Endothelial cell of umbilical vein (primary cell): Measurements from ENCODE around the gene ZFR2. TPM values are rescaled to one million over a fixed set of nuclear protein-coding genes. Genes with fewer than 3 reads are reported as not detected.

Source experiments
- BruUV-seq: library from RNA; stranded (reverse); fragments of 400-500 nt; replicated peaks from 2 replicates; lab custom pipeline; 2021; lab: Mats Ljungman, UMichigan
- CTCF ChIA-PET: fragments of 300-600, 350-600 bp; sonication (Branson Sonifier 250); formaldehyde crosslinking; loops from one replicate; lab custom pipeline; 2021; ENCODE audit warnings: antibody characterized with exemption, inconsistent platforms; lab: Charles Lee
- POLR2A ChIA-PET: fragments of 300-600, 350-600 bp; sonication (Branson Sonifier 250); formaldehyde crosslinking; loops from one replicate; lab custom pipeline; 2021; ENCODE audit warnings: antibody characterized with exemption, inconsistent platforms; lab: Charles Lee
- DNase-seq: peaks from one replicate; pipeline ENCODE4 v3.0.0-alpha.2; 2011; ENCODE audit warnings: low read depth, low spot score
- FAIRE-seq: peaks from 2 replicates; lab custom pipeline; 2011; peaks lifted over from hg19 to GRCh38; lab: Jason Lieb, UNC
- H2AFZ ChIP-seq: 2 replicates; pipeline ENCODE4 v1.6.0; 2012; ENCODE audit warnings: low read depth, low read length, control low read depth, inconsistent platforms
- H3K27ac ChIP-seq: 2 replicates; pipeline ENCODE4 v1.5.1; 2011; ENCODE audit warnings: low read depth, mild to moderate bottlenecking, control low read depth, low read length, moderate library complexity; ENCODE audit not compliant: insufficient read depth
- H3K27me3 ChIP-seq, 2 experiments: 2 replicates each; pipeline versions ENCODE4 v1.6.0 to v1.6.1; 2011; ENCODE audit warnings: low read length in 2 of 2, mixed read lengths in 1 of 2; ENCODE audit not compliant: control insufficient read depth in 2 of 2, insufficient read depth in 2 of 2
- H3K36me3 ChIP-seq, 2 experiments: 2 replicates in 1 of 2; 3 replicates in 1 of 2; pipeline ENCODE4 v1.5.1; 2011; ENCODE audit warnings: low read length in 2 of 2, mild to moderate bottlenecking in 1 of 2, moderate library complexity in 1 of 2; ENCODE audit not compliant: control insufficient read depth in 2 of 2, insufficient read depth in 2 of 2; ENCODE audit errors: extremely low read depth in 1 of 2
- H3K4me1 ChIP-seq: 3 replicates; pipeline ENCODE4 v1.5.1; 2011; ENCODE audit warnings: mild to moderate bottlenecking, low read length; ENCODE audit not compliant: control insufficient read depth, insufficient read depth; ENCODE audit errors: extremely low read depth
- H3K4me2 ChIP-seq: 2 replicates; pipeline ENCODE4 v1.6.1; 2011; ENCODE audit warnings: low read length, control low read depth, mixed read lengths; ENCODE audit not compliant: insufficient read depth
- H3K4me3 ChIP-seq, 3 experiments: fragments of 200-600 bp in 1 of 3; sonication (generic), shearing (Covaris generic) in 1 of 3; replicated peaks in 1 of 3; 2 replicates each; pipeline ENCODE4 v1.5.1; 2011 to 2016; ENCODE audit warnings: control low read depth in 3 of 3, low read length in 3 of 3, mild to moderate bottlenecking in 2 of 3, inconsistent platforms in 1 of 3, low read depth in 1 of 3, moderate library complexity in 1 of 3; ENCODE audit not compliant: insufficient read depth in 1 of 3
- H3K79me2 ChIP-seq: 2 replicates; pipeline ENCODE4 v1.6.0; 2012; ENCODE audit warnings: low read length, inconsistent platforms; ENCODE audit not compliant: control insufficient read depth, insufficient read depth
- H3K9ac ChIP-seq: replicated peaks from 2 replicates; pipeline ENCODE3; 2011; ENCODE audit warnings: low read length, control low read depth; ENCODE audit not compliant: insufficient read depth; ENCODE audit errors: extremely low read depth
- H3K9me1 ChIP-seq: replicated peaks from 3 replicates; pipeline ENCODE4 v1.6.0; 2011; ENCODE audit warnings: mild to moderate bottlenecking, low read length; ENCODE audit not compliant: control insufficient read depth, insufficient read depth; ENCODE audit errors: extremely low read depth
- H3K9me3 ChIP-seq: replicated peaks from 2 replicates; pipeline ENCODE4 v1.5.1; 2012; ENCODE audit warnings: low read length, inconsistent platforms; ENCODE audit not compliant: control insufficient read depth, insufficient read depth
- H4K20me1 ChIP-seq: replicated peaks from 2 replicates; pipeline ENCODE3; 2011; ENCODE audit warnings: mild to moderate bottlenecking, low read length; ENCODE audit not compliant: control insufficient read depth, insufficient read depth; ENCODE audit errors: extremely low read depth
- EZH2 ChIP-seq: IDR thresholded peaks from 2 replicates; pipeline ENCODE4 v1.6.1; 2012; ENCODE audit warnings: borderline replicate concordance, low read depth, mild to moderate bottlenecking, moderate library complexity, low read length, inconsistent platforms; ENCODE audit not compliant: severe bottlenecking
- FOS ChIP-seq: IDR thresholded peaks from 2 replicates; pipeline ENCODE4 v1.6.1; 2011; ENCODE audit warnings: mild to moderate bottlenecking, low read length, moderate library complexity, borderline replicate concordance; ENCODE audit not compliant: insufficient read depth
- GATA2 ChIP-seq: IDR thresholded peaks from 2 replicates; pipeline ENCODE4 v1.7.0; 2011; ENCODE audit warnings: low read depth, mild to moderate bottlenecking, moderate library complexity, mixed read lengths, low read length; ENCODE audit not compliant: insufficient read length, insufficient read depth
- JUN ChIP-seq: IDR thresholded peaks from 2 replicates; pipeline ENCODE4 v1.6.1; 2011; ENCODE audit warnings: borderline replicate concordance, low read depth; ENCODE audit not compliant: insufficient read length, insufficient read depth
- MYC ChIP-seq: IDR thresholded peaks from one replicate; pipeline ENCODE4 v1.6.1; 2011; ENCODE audit warnings: mild to moderate bottlenecking, low read depth, low read length
- POLR2A ChIP-seq: IDR thresholded peaks from 2 replicates; pipeline ENCODE4 v1.6.1; 2012; ENCODE audit warnings: low read depth, mild to moderate bottlenecking, control low read depth, low read length
- POLR2AphosphoS5 ChIP-seq: IDR thresholded peaks from 2 replicates; pipeline ENCODE4 v1.6.1; 2012; ENCODE audit warnings: low read depth, mild to moderate bottlenecking, control low read depth, low read length, moderate library complexity; ENCODE audit not compliant: insufficient read depth
- dilution Hi-C: fragments of 300-500 bp; cut with MboI; formaldehyde crosslinking; loops from one replicate; pipeline ENCODE4 v1.15.0; 2019; ENCODE audit warnings: low sequenced_read_pairs; ENCODE audit not compliant: extremely low pct_ligation_motif_present
- intact Hi-C: fragments of 100-400 bp; cut with micrococcal nuclease; formaldehyde crosslinking; loops from one replicate; pipeline ENCODE4 v1.10.0; 2022
- polyA plus RNA-seq, 4 experiments: library from polyadenylated mRNA; depleted of rRNA in 3 of 4; stranded (reverse) in 3 of 4; unstranded in 1 of 4; fragments of >200 nt; gene quantifications; 2 replicates each; pipeline versions ENCODE4 v1.2.1 to v1.2.3, GENCODE V29; 2011 to 2012; ENCODE audit warnings: missing spikeins in 1 of 4
- total RNA-seq: library from RNA; stranded (reverse); gene quantifications from 2 replicates; pipeline ENCODE4 v1.2.3, GENCODE V29; 2021
- TF ChIP-seq, protein P1 (sequence below): IDR thresholded peaks from 2 replicates; pipeline ENCODE4 v1.6.1; 2011; ENCODE audit not compliant: insufficient read depth, insufficient read length
- TF ChIP-seq, protein P2 (sequence below), 2 donors: IDR thresholded peaks; 1 replicate in 1 of 2; 2 replicates in 1 of 2; pipeline ENCODE4 v1.5.1; 2011; ENCODE audit warnings: low read length in 2 of 2, mild to moderate bottlenecking in 2 of 2, moderate library complexity in 2 of 2, control low read depth in 1 of 2, inconsistent platforms in 1 of 2, low read depth in 1 of 2; ENCODE audit not compliant: insufficient read depth in 1 of 2; ENCODE audit errors: extremely low read depth in 1 of 2

ZFR2 gene
- total and polyA plus RNA-seq, 2 donors (not counting 3 experiments of a cell fraction or from before 2014, with no cell fraction given), result not detected

DNA sequence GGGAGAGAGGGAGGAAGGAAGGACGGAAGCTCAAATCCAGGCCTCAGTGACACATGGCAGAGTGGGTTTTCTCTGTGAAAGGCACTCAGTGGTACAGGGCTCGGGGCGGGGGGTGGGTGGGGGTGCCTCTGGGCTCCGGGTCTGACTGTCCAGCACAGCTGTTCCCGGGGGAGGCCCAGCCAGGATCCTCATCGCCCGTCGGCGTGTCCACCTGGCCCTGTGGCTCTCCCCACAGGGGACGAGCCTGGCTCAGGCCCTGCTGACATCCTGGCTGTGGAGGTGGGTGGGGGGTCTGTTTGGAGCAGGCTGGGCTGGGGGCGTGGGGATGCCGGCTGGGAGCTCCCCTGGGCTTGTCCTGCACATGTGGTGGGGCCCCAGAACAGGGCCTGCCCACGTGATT is 64.4 kb downstream of the ZFR2 start:
- DNase-seq (no peak), FAIRE-seq (no peak)
- Histone ChIP-seq H3K27ac (no peak overlapping the region), H3K79me2 (no peaks in the 10 kb centered on the region), H3K27me3 (peaks cover 19 to 20% of the 10 kb centered on the region in 2 experiments), H3K4me1 (no peaks in the 10 kb centered on the region), H4K20me1 (no peaks in the 10 kb centered on the region), H3K4me2 (no peak overlapping the region), H3K9me1 (no peaks in the 10 kb centered on the region), H3K4me3 (no peak overlapping the region), H2AFZ (no peak overlapping the region), H3K36me3 (no peaks in the 10 kb centered on the region), H3K9ac (no peak overlapping the region), H3K9me3 (no peaks in the 10 kb centered on the region)
- BruUV-seq, result no TSS peak
- intact Hi-C loops (no loop called here), dilution Hi-C loops (no loop called here)
- ChIA-PET POLR2A (no interaction called here), CTCF (no interaction called here)
- TF ChIP-seq, protein P1, sequence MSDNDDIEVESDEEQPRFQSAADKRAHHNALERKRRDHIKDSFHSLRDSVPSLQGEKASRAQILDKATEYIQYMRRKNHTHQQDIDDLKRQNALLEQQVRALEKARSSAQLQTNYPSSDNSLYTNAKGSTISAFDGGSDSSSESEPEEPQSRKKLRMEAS, result no peak
- TF ChIP-seq FOS, result no peak
- no peak for TF ChIP-seq EZH2
- TF ChIP-seq, protein P2, sequence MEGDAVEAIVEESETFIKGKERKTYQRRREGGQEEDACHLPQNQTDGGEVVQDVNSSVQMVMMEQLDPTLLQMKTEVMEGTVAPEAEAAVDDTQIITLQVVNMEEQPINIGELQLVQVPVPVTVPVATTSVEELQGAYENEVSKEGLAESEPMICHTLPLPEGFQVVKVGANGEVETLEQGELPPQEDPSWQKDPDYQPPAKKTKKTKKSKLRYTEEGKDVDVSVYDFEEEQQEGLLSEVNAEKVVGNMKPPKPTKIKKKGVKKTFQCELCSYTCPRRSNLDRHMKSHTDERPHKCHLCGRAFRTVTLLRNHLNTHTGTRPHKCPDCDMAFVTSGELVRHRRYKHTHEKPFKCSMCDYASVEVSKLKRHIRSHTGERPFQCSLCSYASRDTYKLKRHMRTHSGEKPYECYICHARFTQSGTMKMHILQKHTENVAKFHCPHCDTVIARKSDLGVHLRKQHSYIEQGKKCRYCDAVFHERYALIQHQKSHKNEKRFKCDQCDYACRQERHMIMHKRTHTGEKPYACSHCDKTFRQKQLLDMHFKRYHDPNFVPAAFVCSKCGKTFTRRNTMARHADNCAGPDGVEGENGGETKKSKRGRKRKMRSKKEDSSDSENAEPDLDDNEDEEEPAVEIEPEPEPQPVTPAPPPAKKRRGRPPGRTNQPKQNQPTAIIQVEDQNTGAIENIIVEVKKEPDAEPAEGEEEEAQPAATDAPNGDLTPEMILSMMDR (IDR thresholded peaks at IDR 0.05; ENCODE audit: extremely low read depth in 1 of 2, insufficient read depth in 1 of 2, low read depth in 1 of 2, low read length in 2 of 2), result no peak
- no peak for TF ChIP-seq POLR2AphosphoS5
- no peak for TF ChIP-seq MYC
- TF ChIP-seq GATA2, result no peak
- no peak for TF ChIP-seq JUN
- no peak for TF ChIP-seq POLR2A
